ENCODE data around the gene MTA3. TPM values are rescaled to one million over a fixed set of nuclear protein-coding genes. Genes with fewer than 3 reads are reported as not detected.

Gene MTA3
- total RNA-seq, 1 donor = 34.1 TPM

DNA sequence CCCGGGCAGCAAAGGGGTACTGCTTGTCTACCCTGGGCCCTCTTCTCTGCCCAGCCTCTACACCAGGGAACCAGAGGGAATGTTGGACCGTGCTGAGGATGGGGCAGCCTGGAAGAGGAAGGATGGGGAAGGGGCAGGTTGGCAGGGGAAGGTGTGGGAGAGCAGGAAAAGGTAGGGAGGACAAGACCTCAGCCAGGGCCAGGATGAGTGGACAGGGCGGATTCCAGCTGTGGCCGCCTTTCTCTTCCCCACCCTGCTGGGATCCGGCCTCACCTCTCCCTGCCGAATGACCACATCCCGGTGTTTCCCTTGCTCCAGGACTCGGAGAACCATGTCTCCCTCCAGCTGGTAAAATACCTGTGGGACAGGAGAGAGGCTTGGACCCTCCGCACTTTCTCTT, 215.1 kb downstream of the MTA3 start:
- no peak for DNase-seq (ENCODE audit: low read depth)
- no peak overlapping the region for H3K4me3 ChIP-seq (ENCODE audit: low read depth, low read length)
- TF ChIP-seq, protein P1, sequence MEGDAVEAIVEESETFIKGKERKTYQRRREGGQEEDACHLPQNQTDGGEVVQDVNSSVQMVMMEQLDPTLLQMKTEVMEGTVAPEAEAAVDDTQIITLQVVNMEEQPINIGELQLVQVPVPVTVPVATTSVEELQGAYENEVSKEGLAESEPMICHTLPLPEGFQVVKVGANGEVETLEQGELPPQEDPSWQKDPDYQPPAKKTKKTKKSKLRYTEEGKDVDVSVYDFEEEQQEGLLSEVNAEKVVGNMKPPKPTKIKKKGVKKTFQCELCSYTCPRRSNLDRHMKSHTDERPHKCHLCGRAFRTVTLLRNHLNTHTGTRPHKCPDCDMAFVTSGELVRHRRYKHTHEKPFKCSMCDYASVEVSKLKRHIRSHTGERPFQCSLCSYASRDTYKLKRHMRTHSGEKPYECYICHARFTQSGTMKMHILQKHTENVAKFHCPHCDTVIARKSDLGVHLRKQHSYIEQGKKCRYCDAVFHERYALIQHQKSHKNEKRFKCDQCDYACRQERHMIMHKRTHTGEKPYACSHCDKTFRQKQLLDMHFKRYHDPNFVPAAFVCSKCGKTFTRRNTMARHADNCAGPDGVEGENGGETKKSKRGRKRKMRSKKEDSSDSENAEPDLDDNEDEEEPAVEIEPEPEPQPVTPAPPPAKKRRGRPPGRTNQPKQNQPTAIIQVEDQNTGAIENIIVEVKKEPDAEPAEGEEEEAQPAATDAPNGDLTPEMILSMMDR (IDR thresholded peaks at IDR 0.05; ENCODE audit: insufficient read depth, low read length) = no peak

DNA sequence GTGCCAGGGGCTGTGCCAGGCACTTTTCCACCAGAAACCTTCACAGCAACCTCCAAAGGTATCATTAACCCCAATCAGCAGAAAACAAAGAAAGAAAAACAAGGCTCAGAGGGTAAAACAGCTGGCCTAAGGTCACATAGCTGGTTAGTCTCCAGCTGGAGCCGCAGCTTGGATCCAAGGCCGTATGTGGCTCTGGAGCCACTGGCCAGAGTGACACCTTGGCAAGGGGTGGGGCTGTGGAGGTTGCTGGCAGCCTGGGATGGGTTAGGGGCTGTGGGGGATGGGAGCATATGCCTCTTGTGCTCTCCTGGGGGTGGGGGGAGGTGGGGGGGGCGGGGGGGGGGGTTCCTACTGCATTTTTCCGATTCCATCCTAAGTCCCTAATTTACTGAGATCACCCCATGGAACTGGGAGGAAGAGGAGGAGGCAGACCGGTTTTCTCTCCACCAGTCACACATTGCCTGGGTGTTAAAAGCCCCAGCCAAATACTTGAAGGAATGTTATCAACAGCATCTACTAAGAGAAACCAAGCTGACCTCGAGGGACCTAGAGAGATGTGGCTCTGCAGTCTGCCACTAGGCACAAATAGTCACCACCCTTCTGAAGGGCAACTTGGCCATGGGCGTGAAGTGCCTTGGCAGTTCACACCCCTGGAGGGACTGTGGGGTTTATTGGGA, 215.9 kb downstream of the MTA3 start:
- H3K4me3 ChIP-seq (ENCODE audit: low read depth, low read length) = no peak overlapping the region
- DNase-seq (ENCODE audit: low read depth) = no peak
- TF ChIP-seq, protein P1 (IDR thresholded peaks at IDR 0.05; ENCODE audit: insufficient read depth, low read length) = no peak

DNA sequence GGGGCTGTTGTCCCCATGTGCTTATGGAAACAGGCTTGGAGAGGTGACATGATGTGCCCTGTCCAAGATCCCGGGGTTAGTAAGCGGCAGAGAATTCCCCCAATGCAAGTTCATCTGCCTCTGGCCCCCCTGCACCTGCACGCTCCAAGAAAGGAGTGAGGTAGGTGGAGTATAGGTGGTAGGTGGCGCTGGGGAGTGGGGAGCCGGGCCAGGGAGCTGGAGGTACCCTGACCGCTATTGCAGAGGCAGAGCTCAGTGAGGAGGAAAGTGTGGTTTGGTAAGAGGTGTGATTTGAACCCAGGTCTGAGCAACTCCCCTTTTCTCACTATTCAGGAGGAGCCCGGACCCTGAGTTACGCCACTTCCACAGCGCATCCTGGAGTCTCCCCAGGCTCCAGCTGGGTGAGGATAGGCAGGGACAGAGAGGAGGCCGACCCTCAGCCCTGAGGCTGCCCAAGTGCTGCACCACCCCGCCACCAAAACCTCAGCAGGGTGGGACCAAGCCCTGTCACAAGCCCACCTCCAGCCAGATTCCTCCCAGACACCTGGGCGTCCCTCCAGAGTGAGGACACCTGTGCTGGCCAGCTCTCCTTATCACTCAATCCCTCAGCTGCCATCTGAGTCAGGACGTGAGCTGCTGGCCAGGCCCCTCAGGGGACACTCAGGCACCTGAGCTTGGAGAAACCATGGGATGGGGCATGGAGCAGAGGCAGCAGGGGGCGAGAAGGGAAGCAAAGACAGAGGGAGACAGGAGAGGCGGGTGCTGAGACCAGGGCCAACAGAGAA, 218.3 kb downstream of the MTA3 start:
- no peak overlapping the region for H3K4me3 ChIP-seq (ENCODE audit: low read depth, low read length)
- DNase-seq (ENCODE audit: low read depth) = no peak
- TF ChIP-seq, protein P1 (IDR thresholded peaks at IDR 0.05; ENCODE audit: insufficient read depth, low read length) = no peak

DNA sequence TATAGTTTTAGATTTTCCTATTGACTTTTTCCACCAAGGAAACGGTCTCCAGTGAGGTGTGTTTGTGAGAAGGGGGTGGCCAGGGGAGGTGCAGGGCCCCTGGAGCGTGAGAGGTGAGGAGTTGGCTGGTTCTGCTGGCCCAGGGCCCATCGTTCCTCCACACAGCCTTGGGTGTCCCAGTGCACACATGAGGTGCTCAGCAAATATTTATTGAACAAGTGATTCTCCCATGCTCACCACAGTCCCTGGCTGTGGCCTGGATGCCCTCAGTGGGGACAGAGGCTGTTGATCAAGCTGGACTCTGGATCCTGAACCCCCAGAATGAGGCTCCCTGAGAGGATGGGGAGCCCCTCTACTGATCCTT, 219.0 kb downstream of the MTA3 start:
- no peak overlapping the region for H3K4me3 ChIP-seq (ENCODE audit: low read depth, low read length)
- DNase-seq (ENCODE audit: low read depth) = no peak
- TF ChIP-seq, protein P1 (IDR thresholded peaks at IDR 0.05; ENCODE audit: insufficient read depth, low read length) = no peak

DNA sequence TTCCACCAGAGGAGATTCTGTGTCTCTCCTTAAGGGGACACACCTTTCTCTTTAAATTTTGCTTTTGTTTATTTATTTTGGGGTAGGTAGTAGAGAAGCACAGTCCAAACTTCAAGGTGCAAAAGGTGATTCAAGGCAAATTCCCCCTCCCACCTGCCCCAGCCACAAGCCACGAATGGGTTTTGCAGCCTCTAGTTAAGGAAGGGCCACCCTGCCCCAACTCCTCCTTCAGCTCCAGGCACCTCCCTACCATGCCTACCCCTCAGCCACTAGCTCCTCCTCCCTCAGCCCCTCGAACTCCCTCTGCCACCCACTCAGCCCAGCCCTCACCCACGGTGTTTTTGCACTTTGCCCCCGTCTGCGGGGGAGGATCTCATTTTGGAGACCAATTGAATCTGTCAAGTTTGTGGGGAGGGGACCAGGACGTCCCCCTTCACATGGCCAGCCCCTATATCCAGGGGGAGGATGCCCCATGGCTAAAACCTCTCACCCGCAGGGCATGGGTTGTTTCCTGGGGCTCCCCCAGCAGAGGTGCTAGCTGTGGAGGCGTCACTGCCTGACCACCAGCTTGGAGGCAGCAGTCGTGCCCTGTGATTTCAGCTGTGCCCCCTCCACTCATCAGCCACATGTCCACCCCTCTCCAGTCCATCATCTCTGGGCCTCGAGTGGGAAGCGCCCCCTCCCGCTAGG, 219.5 kb downstream of the MTA3 start:
- no peak overlapping the region for H3K4me3 ChIP-seq (ENCODE audit: low read depth, low read length)
- DNase-seq (ENCODE audit: low read depth) = no peak
- TF ChIP-seq, protein P1 (IDR thresholded peaks at IDR 0.05; ENCODE audit: insufficient read depth, low read length) = no peak

DNA sequence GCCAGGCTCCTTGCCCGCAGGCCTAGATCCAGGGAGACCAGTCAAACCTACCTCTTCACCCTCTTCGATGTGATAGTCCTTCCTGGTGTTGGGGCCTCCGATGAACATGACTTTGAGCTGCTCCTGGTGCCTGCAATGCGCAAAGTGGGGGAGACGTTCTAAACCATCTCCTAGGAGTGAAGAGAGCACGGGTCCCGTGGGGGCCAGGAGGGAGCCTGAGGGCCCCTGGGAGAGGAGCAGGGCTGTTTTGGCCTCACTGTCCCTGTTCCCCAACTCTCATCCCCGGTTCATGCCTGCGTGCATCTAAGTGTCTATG, 220.0 kb downstream of the MTA3 start:
- H3K4me3 ChIP-seq (ENCODE audit: low read depth, low read length) = no peak overlapping the region
- TF ChIP-seq, protein P1 (IDR thresholded peaks at IDR 0.05; ENCODE audit: insufficient read depth, low read length) = no peak
- DNase-seq (ENCODE audit: low read depth) = no peak
